Fibroblast of villous mesenchyme (primary cell): ENCODE results near the gene BTN1A1. TPM values are rescaled to one million over a fixed set of nuclear protein-coding genes. Genes with fewer than 3 reads are reported as not detected.
"Not testable (repeated sequence)": the region's sequence is repeated elsewhere in the genome, so short reads cannot be mapped to it uniquely, and the experiment has no call there.

ENCODE experiments used
- DNase-seq: peaks from one replicate; pipeline ENCODE4 v3.0.0-alpha.2; 2010; ENCODE audit warnings: low read depth
- H3K4me3 ChIP-seq: 2 replicates; pipeline ENCODE4 v1.5.1; 2011; ENCODE audit warnings: low read depth, mild to moderate bottlenecking, low read length
- total RNA-seq: library from RNA; depleted of rRNA; stranded (reverse); fragments of >200 nt; gene quantifications from 2 replicates; pipeline ENCODE4 v1.2.3, GENCODE V29; 2012
- TF ChIP-seq, protein P1 (sequence below): IDR thresholded peaks from 2 replicates; pipeline ENCODE4 v1.5.1; 2012; ENCODE audit warnings: low read depth, mild to moderate bottlenecking, low read length; ENCODE audit not compliant: insufficient read depth

BTN1A1 gene
- total RNA-seq, 1 donor: not detected

DNA sequence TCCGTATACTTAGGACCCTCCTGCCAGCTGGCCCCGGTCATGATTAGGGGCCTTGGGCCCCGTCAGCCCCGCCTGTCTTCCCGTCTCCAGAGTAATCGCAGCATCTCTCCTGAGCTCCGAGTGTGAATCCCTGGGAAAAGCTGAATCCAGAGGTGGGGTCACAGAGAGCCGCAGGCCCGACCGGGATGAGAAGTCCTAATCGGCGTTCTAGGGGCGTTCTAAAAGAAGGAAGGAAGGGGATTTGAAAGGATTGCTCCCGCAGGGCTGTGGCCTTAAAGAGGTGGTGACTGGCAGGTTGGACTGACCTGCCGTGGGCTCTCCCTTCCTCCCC is 38.4 kb downstream of the BTN1A1 start:
- no peak for DNase-seq
- peak overlapping the region; percentile 92 for H3K4me3 ChIP-seq

GRCh38 chr6:26539071-26539615 is 39.0 kb downstream of the BTN1A1 start:
- DNase-seq: no peak
- TF ChIP-seq, protein P1, sequence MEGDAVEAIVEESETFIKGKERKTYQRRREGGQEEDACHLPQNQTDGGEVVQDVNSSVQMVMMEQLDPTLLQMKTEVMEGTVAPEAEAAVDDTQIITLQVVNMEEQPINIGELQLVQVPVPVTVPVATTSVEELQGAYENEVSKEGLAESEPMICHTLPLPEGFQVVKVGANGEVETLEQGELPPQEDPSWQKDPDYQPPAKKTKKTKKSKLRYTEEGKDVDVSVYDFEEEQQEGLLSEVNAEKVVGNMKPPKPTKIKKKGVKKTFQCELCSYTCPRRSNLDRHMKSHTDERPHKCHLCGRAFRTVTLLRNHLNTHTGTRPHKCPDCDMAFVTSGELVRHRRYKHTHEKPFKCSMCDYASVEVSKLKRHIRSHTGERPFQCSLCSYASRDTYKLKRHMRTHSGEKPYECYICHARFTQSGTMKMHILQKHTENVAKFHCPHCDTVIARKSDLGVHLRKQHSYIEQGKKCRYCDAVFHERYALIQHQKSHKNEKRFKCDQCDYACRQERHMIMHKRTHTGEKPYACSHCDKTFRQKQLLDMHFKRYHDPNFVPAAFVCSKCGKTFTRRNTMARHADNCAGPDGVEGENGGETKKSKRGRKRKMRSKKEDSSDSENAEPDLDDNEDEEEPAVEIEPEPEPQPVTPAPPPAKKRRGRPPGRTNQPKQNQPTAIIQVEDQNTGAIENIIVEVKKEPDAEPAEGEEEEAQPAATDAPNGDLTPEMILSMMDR: no peak
- peak overlapping the region; percentile 92 for H3K4me3 ChIP-seq

More for the DNA sequence above, 38.4 kb downstream of the BTN1A1 start:
- TF ChIP-seq, protein P1: no peak

DNA sequence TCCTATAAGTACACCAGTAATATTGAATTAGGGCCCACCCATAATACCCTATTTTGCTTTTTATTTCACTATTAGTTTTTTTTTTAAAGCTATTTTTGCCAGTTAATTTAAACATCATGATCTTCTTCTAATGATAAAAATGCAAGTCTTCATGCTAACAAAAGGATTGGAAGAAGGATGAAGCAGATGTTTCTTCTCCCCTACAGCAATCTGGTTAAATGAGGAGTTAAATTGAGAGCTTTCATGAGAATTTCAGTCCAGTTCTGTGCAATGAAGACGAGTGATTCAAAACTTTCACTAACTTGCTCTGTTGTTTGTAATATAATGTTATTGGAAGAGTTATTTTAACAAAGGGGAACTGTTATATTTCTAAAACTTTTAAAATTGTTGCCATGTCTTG is 41.5 kb downstream of the BTN1A1 start:
- H3K4me3 ChIP-seq: no peak overlapping the region
- TF ChIP-seq, protein P1: no peak
- DNase-seq: no peak

DNA sequence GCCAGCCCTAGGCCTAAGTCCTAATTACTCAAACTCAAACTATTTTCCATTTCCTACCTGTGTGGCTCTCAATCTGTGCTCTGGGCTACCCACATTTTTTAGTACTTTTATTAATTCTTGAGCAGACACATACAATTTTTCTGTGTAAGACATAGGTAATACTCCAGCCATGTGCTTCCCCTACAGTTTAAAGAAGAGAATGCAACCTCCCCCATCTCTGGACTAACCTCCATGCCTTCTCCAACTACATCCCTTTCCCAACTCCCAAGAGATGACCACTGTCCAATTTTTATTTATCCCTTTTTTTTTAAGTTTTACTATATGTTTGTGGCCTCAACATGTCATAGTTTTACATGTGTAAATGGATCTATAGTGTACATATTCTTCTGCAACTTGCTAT is 43.9 kb downstream of the BTN1A1 start:
- TF ChIP-seq, protein P1: peak; percentile 48
- DNase-seq: peak; percentile 27
- no peak overlapping the region for H3K4me3 ChIP-seq

- DNase-seq: no peak
- no peak overlapping the region for H3K4me3 ChIP-seq
- TF ChIP-seq, protein P1: no peak
Observed at GRCh38 chr6:26544473-26544872, 44.4 kb downstream of the BTN1A1 start.

- TF ChIP-seq, protein P1: no peak
- no peak overlapping the region for H3K4me3 ChIP-seq
- DNase-seq: no peak
Observed at GRCh38 chr6:26545627-26546026, 45.5 kb downstream of the BTN1A1 start.

DNA sequence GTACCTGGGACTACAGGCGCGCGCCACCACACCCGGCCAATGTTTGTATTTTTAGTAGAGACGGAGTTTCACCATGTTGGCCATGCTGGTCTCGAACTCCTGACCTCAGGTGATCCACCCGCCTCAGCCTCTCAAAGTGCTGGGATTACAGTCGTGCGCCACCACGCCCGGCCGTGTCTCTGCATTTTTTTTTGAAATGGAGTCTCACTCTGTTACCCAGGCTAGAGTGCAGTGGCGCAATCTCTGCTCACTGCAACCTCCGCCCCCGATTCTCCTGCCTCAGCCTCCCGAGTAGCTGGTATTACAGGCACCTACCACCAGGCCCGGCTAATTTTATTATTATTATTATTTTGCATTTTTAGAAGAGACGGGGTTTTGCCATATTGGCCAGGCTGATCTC is 47.3 kb downstream of the BTN1A1 start:
- not testable (repeated sequence) for H3K4me3 ChIP-seq, DNase-seq
